ENCODE data around the gene ZNF763. TPM values are rescaled to one million over a fixed set of nuclear protein-coding genes. Genes with fewer than 3 reads are reported as not detected.

The ZNF763 gene
- polyA plus RNA-seq, 3 donors = 1.3 to 2.6 (median 1.7) TPM

DNA sequence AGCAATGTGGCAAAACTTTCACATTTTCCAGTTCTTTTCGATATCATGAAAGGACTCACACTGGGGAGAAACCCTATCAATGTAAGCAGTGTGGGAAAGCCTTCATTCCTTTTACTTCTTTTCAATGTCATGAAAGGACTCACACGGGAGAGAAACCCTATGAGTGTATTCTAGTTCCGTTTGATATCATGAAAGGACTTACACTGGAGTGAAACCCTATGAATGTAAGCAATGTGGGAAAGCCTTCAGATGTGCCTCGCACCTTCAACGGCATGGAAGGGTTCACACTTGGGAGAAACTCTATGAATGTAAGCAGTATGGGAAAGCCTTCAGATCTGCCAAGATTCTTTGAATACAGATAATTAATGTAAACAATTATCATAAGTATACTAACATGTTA is 14.5 kb upstream of the ZNF763 start:
- H3K4me2 ChIP-seq (replicated peaks; ENCODE audit: extremely low read depth, low read length, poor library complexity, severe bottlenecking) = no peak overlapping the region
- no peak for DNase-seq
- peaks cover 81 to 99% of the 10 kb centered on the region in 2 donors for H3K9me3 ChIP-seq (replicated peaks in 1 of 2; ENCODE audit: control insufficient read depth in 1 of 2, insufficient read depth in 1 of 2, low read length in 2 of 2)
- Mint-ChIP-seq H3K27ac (no peak overlapping the region), H3K9me3 (peaks cover 61 to 97% (median 93%) of the 10 kb centered on the region in 7 donors), H3K4me1 (no peaks in the 10 kb centered on the region), H3K36me3 (peaks cover 46 to 65% of the 10 kb centered on the region in 2 donors), H3K4me3 (no peak overlapping the region), H3K27me3 (ENCODE audit: low read depth in 3 of 3) (peaks cover 0 to 4% (median 1%) of the 10 kb centered on the region in 3 donors)
- no peak overlapping the region for H3K27ac ChIP-seq (ENCODE audit: low read depth in 1 of 2, low read length in 2 of 2)
- H3K4me1 ChIP-seq (ENCODE audit: control insufficient read depth in 1 of 2, insufficient read depth in 2 of 2, low read length in 2 of 2) = no peaks in the 10 kb centered on the region
- H3K4me3 ChIP-seq (replicated peaks in 1 of 3; ENCODE audit: low read depth in 2 of 3, low read length in 3 of 3) = peak overlapping the region in 1 of 3 experiments; percentile 64
- H2AFZ ChIP-seq (ENCODE audit: insufficient read depth, low read depth, low read length, poor library complexity, severe bottlenecking) = no peak overlapping the region
- no peaks in the 10 kb centered on the region for H4K20me1 ChIP-seq (ENCODE audit: insufficient read depth, low read length)
- TF ChIP-seq, protein P1, sequence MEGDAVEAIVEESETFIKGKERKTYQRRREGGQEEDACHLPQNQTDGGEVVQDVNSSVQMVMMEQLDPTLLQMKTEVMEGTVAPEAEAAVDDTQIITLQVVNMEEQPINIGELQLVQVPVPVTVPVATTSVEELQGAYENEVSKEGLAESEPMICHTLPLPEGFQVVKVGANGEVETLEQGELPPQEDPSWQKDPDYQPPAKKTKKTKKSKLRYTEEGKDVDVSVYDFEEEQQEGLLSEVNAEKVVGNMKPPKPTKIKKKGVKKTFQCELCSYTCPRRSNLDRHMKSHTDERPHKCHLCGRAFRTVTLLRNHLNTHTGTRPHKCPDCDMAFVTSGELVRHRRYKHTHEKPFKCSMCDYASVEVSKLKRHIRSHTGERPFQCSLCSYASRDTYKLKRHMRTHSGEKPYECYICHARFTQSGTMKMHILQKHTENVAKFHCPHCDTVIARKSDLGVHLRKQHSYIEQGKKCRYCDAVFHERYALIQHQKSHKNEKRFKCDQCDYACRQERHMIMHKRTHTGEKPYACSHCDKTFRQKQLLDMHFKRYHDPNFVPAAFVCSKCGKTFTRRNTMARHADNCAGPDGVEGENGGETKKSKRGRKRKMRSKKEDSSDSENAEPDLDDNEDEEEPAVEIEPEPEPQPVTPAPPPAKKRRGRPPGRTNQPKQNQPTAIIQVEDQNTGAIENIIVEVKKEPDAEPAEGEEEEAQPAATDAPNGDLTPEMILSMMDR (IDR thresholded peaks at IDR 0.05) = no peak
- no peaks in the 10 kb centered on the region for H3K27me3 ChIP-seq (ENCODE audit: control insufficient read depth in 2 of 2, insufficient read depth in 2 of 2, low read length in 2 of 2)
- 100% methylated on average over 2 of the region's 5 CpGs for WGBS (ENCODE audit: insufficient coverage)
- no peak overlapping the region for H3K9ac ChIP-seq (ENCODE audit: insufficient read depth, low read length, poor library complexity, severe bottlenecking)
- H3K79me2 ChIP-seq (ENCODE audit: insufficient read depth, low read length) = peaks cover 14% of the 10 kb centered on the region
- intact Hi-C loops (cut with micrococcal nuclease) = no loop called here
- H3K36me3 ChIP-seq (replicated peaks in 1 of 2; ENCODE audit: control insufficient read depth in 1 of 2, insufficient read depth in 2 of 2, low read length in 2 of 2) = peaks cover 46 to 73% of the 10 kb centered on the region in 2 donors

- Histone ChIP-seq H3K4me2 (replicated peaks; ENCODE audit: extremely low read depth, low read length, poor library complexity, severe bottlenecking) (peak overlapping the region; percentile 88), H4K20me1 (ENCODE audit: insufficient read depth, low read length) (no peaks in the 10 kb centered on the region), H3K4me1 (ENCODE audit: control insufficient read depth in 1 of 2, insufficient read depth in 2 of 2, low read length in 2 of 2) (peaks cover 18 to 19% of the 10 kb centered on the region in 2 donors), H3K9ac (ENCODE audit: insufficient read depth, low read length, poor library complexity, severe bottlenecking) (peak overlapping the region; percentile 92), H3K4me3 (replicated peaks in 1 of 3; ENCODE audit: low read depth in 2 of 3, low read length in 3 of 3) (peak overlapping the region in 1 of 3 experiments; percentile 96), H3K27me3 (ENCODE audit: control insufficient read depth in 2 of 2, insufficient read depth in 2 of 2, low read length in 2 of 2) (no peaks in the 10 kb centered on the region), H3K79me2 (ENCODE audit: insufficient read depth, low read length) (no peaks in the 10 kb centered on the region), H3K27ac (ENCODE audit: low read depth in 1 of 2, low read length in 2 of 2) (peak overlapping the region in 1 of 2 donors; percentile 99), H2AFZ (ENCODE audit: insufficient read depth, low read depth, low read length, poor library complexity, severe bottlenecking) (no peak overlapping the region), H3K9me3 (replicated peaks in 1 of 2; ENCODE audit: control insufficient read depth in 1 of 2, insufficient read depth in 1 of 2, low read length in 2 of 2) (no peaks in the 10 kb centered on the region), H3K36me3 (replicated peaks in 1 of 2; ENCODE audit: control insufficient read depth in 1 of 2, insufficient read depth in 2 of 2, low read length in 2 of 2) (no peaks in the 10 kb centered on the region)
- Mint-ChIP-seq H3K4me3 (peak overlapping the region; percentile 94 to 99), H3K4me1 (peaks cover 21% of the 10 kb centered on the region), H3K9me3 (peaks cover 0 to 5% (median 0%) of the 10 kb centered on the region in 7 donors), H3K36me3 (peaks cover 2 to 13% of the 10 kb centered on the region in 2 donors), H3K27me3 (ENCODE audit: low read depth in 3 of 3) (peaks cover 0 to 6% (median 2%) of the 10 kb centered on the region in 3 donors), H3K27ac (peak overlapping the region; percentile 83 to 99 (median 96))
- peak; percentile 53 to 70 (median 67) for DNase-seq
- intact Hi-C loops (cut with micrococcal nuclease) = loop anchor here (1.0 to 5.0 kb wide), 6 partner anchors 23 to 177 kb away; partner anchors contain the start of genes ZNF20 (in 2 of the 2), ZNF433 (in 1 of the 2), ZNF700 (in 1 of the 2) and ZNF844 (in 1 of the 2)
- TF ChIP-seq, protein P1 (IDR thresholded peaks at IDR 0.05) = peak; percentile 89
- 56% methylated on average over 21 of the region's 26 CpGs for WGBS (ENCODE audit: insufficient coverage)
Observed at GRCh38 chr19:11963566-11964355, 1.1 kb upstream of the ZNF763 start.

Data from CD14-positive monocyte (primary cell).